OCI-LY7 (cell line): ENCODE results near the gene PAN3. TPM values are rescaled to one million over a fixed set of nuclear protein-coding genes. Genes with fewer than 3 reads are reported as not detected.

Experiments used
- BruUV-seq: library from RNA; stranded (reverse); fragments of 400-500 nt; replicated peaks from 2 replicates; lab custom pipeline; 2021; lab: Mats Ljungman, UMichigan
- CTCF ChIA-PET: fragments of 300-600 bp; sonication (Branson Sonifier 250); formaldehyde crosslinking; loops from one replicate; lab custom pipeline; 2022; ENCODE audit warnings: antibody characterized with exemption; ENCODE audit not compliant: unreplicated experiment; lab: Charles Lee
- POLR2A ChIA-PET: fragments of 300-600 bp; sonication (Branson Sonifier 250); formaldehyde crosslinking; loops from one replicate; lab custom pipeline; 2022; ENCODE audit warnings: antibody characterized with exemption; lab: Charles Lee
- DNase-seq: peaks from one replicate; pipeline ENCODE4 v3.0.0-alpha.2; 2015; ENCODE audit warnings: low spot score
- H2AFZ ChIP-seq: fragments of 200-600 bp; sonication (generic), shearing (Covaris generic); 2 replicates; pipeline ENCODE4 v1.6.1; 2014; ENCODE audit warnings: mild to moderate bottlenecking, antibody characterized with exemption, low read length, moderate library complexity
- H3K27ac ChIP-seq: fragments of 200-600 bp; sonication (generic); 2 replicates; pipeline ENCODE4 v1.5.1; 2014; ENCODE audit warnings: mixed run types, low read depth, mild to moderate bottlenecking, moderate library complexity, low read length, inconsistent platforms; ENCODE audit not compliant: poor library complexity, severe bottlenecking
- H3K36me3 ChIP-seq: fragments of 200-600 bp; sonication (generic); 2 replicates; pipeline ENCODE4 v1.6.1; 2014; ENCODE audit warnings: mild to moderate bottlenecking, antibody characterized with exemption, low read length, moderate library complexity, mixed read lengths; ENCODE audit not compliant: insufficient read depth
- H3K4me1 ChIP-seq: fragments of 200-600 bp; sonication (generic); 2 replicates; pipeline ENCODE4 v1.5.1; 2014; ENCODE audit warnings: mild to moderate bottlenecking, low read length; ENCODE audit not compliant: insufficient read depth, poor library complexity, severe bottlenecking
- H3K4me2 ChIP-seq: fragments of 200-600 bp; sonication (generic); 2 replicates; pipeline ENCODE4 v1.6.1; 2014; ENCODE audit warnings: mild to moderate bottlenecking, low read length
- H3K4me3 ChIP-seq: fragments of 200-600 bp; sonication (generic); 2 replicates; pipeline ENCODE4 v1.5.1; 2014; ENCODE audit warnings: mild to moderate bottlenecking, low read depth, low read length; ENCODE audit not compliant: poor library complexity, severe bottlenecking
- H3K79me2 ChIP-seq: fragments of 200-600 bp; sonication (generic); 2 replicates; pipeline ENCODE4 v1.6.1; 2016; ENCODE audit warnings: low read depth, mild to moderate bottlenecking, low read length, moderate library complexity, mixed read lengths; ENCODE audit not compliant: insufficient read depth
- H3K9me2 ChIP-seq: fragments of 200-600 bp; sonication (generic); 2 replicates; pipeline ENCODE4 v1.6.1; 2016; ENCODE audit warnings: mild to moderate bottlenecking, low read length, mixed read lengths; ENCODE audit not compliant: insufficient read depth
- H3K9me3 ChIP-seq: fragments of 200-600 bp; sonication (generic); 2 replicates; pipeline ENCODE4 v1.6.1; 2014; ENCODE audit warnings: mild to moderate bottlenecking, mixed run types, low read length, mixed read lengths
- H4K20me1 ChIP-seq: fragments of 200-600 bp; sonication (generic); 2 replicates; pipeline ENCODE4 v1.6.1; 2014; ENCODE audit warnings: mild to moderate bottlenecking, antibody characterized with exemption, low read length, moderate library complexity, mixed read lengths; ENCODE audit not compliant: insufficient read depth
- CTCF ChIP-seq: fragments of 200-600 bp; sonication (generic); conservative IDR thresholded peaks from 2 replicates; pipeline ENCODE4 v1.5.1; 2014; ENCODE audit warnings: mild to moderate bottlenecking, antibody characterized with exemption, low read length, moderate library complexity, mixed read lengths
- EZH2phosphoT487 ChIP-seq: fragments of 200-600 bp; sonication (generic); IDR thresholded peaks from 2 replicates; pipeline ENCODE4 v1.6.1; 2018; ENCODE audit warnings: low read depth, borderline replicate concordance, mild to moderate bottlenecking, mixed run types, antibody characterized with exemption, low read length, moderate library complexity, mixed read lengths
- intact Hi-C: fragments of 100-400 bp; cut with micrococcal nuclease; formaldehyde crosslinking; loops from one replicate; pipeline ENCODE4 v1.10.0; 2022; ENCODE audit not compliant: unreplicated experiment
- total RNA-seq, 2 experiments: library from RNA; depleted of rRNA in 1 of 2; stranded (reverse); fragments of >200 nt in 1 of 2; shearing (Covaris generic) in 1 of 2; gene quantifications; 2 replicates each; pipeline ENCODE4 v1.2.3, GENCODE V29; 2014 to 2022

PAN3 gene
- total RNA-seq, 2 experiments from 2014 or later: 20.4 to 54.8 TPM

GRCh38 chr13:28204043-28204442, 65.7 kb downstream of the PAN3 start:
- BruUV-seq: no TSS peak
- Histone ChIP-seq H3K36me3 (peaks cover 39% of the 10 kb centered on the region), H4K20me1 (no peaks in the 10 kb centered on the region), H3K9me2 (no peaks in the 10 kb centered on the region), H3K4me2 (no peak overlapping the region), H3K4me3 (no peak overlapping the region), H3K27ac (no peak overlapping the region), H3K9me3 (no peaks in the 10 kb centered on the region), H3K79me2 (no peaks in the 10 kb centered on the region), H3K4me1 (no peaks in the 10 kb centered on the region), H2AFZ (no peak overlapping the region)
- TF ChIP-seq EZH2phosphoT487: no peak
- no peak for TF ChIP-seq CTCF
- CTCF ChIA-PET: no interaction called here
- intact Hi-C loops: no loop called here
- no peak for DNase-seq
- POLR2A ChIA-PET: no interaction called here

GRCh38 chr13:28204690-28205443, 66.5 kb downstream of the PAN3 start:
- Histone ChIP-seq H3K79me2 (no peaks in the 10 kb centered on the region), H3K36me3 (peaks cover 39% of the 10 kb centered on the region), H3K27ac (no peak overlapping the region), H3K9me3 (no peaks in the 10 kb centered on the region), H2AFZ (no peak overlapping the region), H3K4me2 (no peak overlapping the region), H4K20me1 (no peaks in the 10 kb centered on the region), H3K4me1 (peaks cover 4% of the 10 kb centered on the region), H3K4me3 (no peak overlapping the region), H3K9me2 (no peaks in the 10 kb centered on the region)
- no TSS peak for BruUV-seq
- intact Hi-C loops: no loop called here
- ChIA-PET POLR2A (interaction anchor here (0.5 to 0.6 kb wide), 2 partner anchors 25 to 70 kb away, joined by 3 read pairs; no protein-coding TSS in a partner anchor), CTCF (no interaction called here)
- TF ChIP-seq CTCF (no peak), EZH2phosphoT487 (no peak)
- DNase-seq: no peak

GRCh38 chr13:28218679-28219078, 80.3 kb downstream of the PAN3 start:
- no peaks in the 10 kb centered on the region for H3K4me1 ChIP-seq
- no peak for DNase-seq
- no peaks in the 10 kb centered on the region for H3K79me2 ChIP-seq
- no peak for TF ChIP-seq EZH2phosphoT487
- TF ChIP-seq CTCF: no peak
- no peaks in the 10 kb centered on the region for H3K9me2 ChIP-seq
- CTCF ChIA-PET: no interaction called here
- H4K20me1 ChIP-seq: peaks cover 3% of the 10 kb centered on the region; the same call in 1 of the 2 replicates
- POLR2A ChIA-PET: no interaction called here
- no peak overlapping the region for H3K4me3 ChIP-seq
- no peak overlapping the region for H2AFZ ChIP-seq
- H3K27ac ChIP-seq: no peak overlapping the region
- no peak overlapping the region for H3K4me2 ChIP-seq
- peaks cover 26% of the 10 kb centered on the region for H3K36me3 ChIP-seq
- no TSS peak for BruUV-seq
- intact Hi-C loops: no loop called here
- H3K9me3 ChIP-seq: no peaks in the 10 kb centered on the region
